WERI-Rb-1 (cell line): Measurements from ENCODE around the gene KRT35.
A peak's percentile ranks its signal among the peaks of the same experiment; 100 is the strongest.

Source experiments
- DNase-seq: peaks from one replicate; pipeline ENCODE4 v3.0.0-alpha.2; 2020
- H3K27ac ChIP-seq: fragments of 250-450 bp; sonication (Bioruptor Pico); 2 replicates; pipeline ENCODE4 v1.5.1; 2020; ENCODE audit warnings: mild to moderate bottlenecking, moderate library complexity
- H3K27me3 ChIP-seq: fragments of 250-450 bp; sonication (Bioruptor Pico); 2 replicates; pipeline ENCODE4 v1.5.1; 2021; ENCODE audit warnings: mild to moderate bottlenecking, low read depth, moderate library complexity; ENCODE audit not compliant: insufficient read depth, severe bottlenecking
- H3K36me3 ChIP-seq: fragments of 250-450 bp; sonication (Bioruptor Pico); 2 replicates; pipeline ENCODE4 v1.5.1; 2020; ENCODE audit warnings: mild to moderate bottlenecking, moderate library complexity
- H3K4me3 ChIP-seq: 2 replicates; pipeline ENCODE4 v1.5.1; 2011; ENCODE audit warnings: low read depth, mild to moderate bottlenecking, control low read depth, low read length
- H3K9me3 ChIP-seq: fragments of 250-450 bp; sonication (Bioruptor Pico); 2 replicates; pipeline ENCODE4 v1.5.1; 2021; ENCODE audit warnings: mild to moderate bottlenecking, moderate library complexity; ENCODE audit not compliant: severe bottlenecking
- TF ChIP-seq, protein P1 (sequence below): IDR thresholded peaks from 2 replicates; pipeline ENCODE4 v1.5.1; 2011; ENCODE audit warnings: low read depth, mild to moderate bottlenecking, control low read depth, inconsistent platforms, low read length

Gene KRT35

DNA sequence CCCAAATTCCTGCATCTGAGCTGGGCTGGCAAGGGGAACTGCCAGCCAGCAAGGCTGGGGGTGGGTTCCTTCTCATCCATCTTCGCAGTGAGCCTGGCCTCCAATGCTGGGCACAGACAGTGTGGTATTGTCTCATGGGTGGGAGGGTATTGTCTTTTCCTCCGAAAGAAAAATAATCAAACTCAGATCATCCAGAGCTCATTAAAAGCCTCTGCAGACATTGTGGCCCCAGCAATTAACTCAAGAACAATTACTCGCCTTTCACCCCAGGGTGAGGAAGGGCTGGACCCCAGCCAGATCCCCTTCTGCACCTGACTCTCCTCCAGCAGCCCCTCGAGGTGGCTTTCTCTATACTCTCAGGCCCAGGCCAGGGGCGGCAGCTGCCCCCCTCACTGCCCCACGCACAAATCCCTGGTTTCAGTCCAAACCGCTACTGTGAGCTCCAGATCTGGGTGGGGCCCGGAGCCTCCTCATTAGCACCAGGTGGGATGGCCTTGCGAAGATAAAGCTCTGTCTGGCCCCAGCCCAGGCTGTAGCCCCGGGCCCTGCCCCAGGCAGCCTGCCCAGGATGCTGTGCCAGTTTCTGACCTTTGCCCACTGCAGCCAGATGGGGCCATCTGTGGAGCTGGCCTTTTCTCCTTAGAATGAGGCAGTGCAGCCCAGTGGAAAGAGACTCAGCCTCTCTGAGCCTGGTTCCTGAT, 40.0 kb upstream of the KRT35 start:
- H3K9me3 ChIP-seq = no peaks in the 10 kb centered on the region
- H3K4me3 ChIP-seq = no peak overlapping the region
- TF ChIP-seq, protein P1, sequence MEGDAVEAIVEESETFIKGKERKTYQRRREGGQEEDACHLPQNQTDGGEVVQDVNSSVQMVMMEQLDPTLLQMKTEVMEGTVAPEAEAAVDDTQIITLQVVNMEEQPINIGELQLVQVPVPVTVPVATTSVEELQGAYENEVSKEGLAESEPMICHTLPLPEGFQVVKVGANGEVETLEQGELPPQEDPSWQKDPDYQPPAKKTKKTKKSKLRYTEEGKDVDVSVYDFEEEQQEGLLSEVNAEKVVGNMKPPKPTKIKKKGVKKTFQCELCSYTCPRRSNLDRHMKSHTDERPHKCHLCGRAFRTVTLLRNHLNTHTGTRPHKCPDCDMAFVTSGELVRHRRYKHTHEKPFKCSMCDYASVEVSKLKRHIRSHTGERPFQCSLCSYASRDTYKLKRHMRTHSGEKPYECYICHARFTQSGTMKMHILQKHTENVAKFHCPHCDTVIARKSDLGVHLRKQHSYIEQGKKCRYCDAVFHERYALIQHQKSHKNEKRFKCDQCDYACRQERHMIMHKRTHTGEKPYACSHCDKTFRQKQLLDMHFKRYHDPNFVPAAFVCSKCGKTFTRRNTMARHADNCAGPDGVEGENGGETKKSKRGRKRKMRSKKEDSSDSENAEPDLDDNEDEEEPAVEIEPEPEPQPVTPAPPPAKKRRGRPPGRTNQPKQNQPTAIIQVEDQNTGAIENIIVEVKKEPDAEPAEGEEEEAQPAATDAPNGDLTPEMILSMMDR = no peak
- H3K27ac ChIP-seq = no peak overlapping the region
- H3K36me3 ChIP-seq = no peaks in the 10 kb centered on the region
- DNase-seq = no peak
- no peaks in the 10 kb centered on the region for H3K27me3 ChIP-seq

DNA sequence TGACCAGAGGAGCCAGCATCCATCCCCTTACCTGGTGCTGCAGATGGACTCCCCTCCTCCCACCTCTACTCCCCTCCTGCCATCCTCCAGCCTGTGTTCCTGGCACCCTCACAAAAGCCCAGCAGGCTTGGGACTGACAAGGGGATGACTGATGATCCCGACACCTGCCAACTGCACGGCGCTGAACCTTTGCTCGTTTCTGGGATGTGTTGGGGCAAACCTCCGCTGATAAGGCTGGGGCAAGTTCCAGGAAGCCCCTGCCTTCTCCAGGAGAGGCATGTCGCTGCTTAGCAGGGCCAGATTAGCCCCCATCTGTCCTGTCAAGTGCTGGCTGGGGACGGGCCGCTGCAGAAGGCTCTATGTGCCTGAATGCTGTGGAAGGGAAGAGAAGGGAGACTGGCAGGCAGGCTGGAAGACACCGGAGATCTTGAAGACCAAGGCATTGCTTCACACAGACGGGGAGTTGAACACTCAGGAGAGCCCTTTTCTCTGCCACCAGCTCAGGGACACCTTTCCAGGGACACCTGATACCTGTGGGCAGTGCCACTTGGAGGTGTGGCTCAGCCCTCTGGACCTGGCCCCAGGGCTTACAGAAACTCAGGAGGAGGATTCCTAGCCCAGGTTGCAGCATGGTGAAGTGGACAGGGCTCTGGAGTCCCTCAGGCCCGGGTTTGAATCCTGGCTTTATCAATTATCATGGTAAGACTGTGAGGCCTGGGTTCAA, 38.7 kb upstream of the KRT35 start:
- Histone ChIP-seq H3K27me3 (no peaks in the 10 kb centered on the region), H3K9me3 (no peaks in the 10 kb centered on the region), H3K36me3 (no peaks in the 10 kb centered on the region), H3K27ac (peak overlapping the region; percentile 54), H3K4me3 (no peak overlapping the region)
- DNase-seq = peak; percentile 81
- TF ChIP-seq, protein P1 = no peak

DNA sequence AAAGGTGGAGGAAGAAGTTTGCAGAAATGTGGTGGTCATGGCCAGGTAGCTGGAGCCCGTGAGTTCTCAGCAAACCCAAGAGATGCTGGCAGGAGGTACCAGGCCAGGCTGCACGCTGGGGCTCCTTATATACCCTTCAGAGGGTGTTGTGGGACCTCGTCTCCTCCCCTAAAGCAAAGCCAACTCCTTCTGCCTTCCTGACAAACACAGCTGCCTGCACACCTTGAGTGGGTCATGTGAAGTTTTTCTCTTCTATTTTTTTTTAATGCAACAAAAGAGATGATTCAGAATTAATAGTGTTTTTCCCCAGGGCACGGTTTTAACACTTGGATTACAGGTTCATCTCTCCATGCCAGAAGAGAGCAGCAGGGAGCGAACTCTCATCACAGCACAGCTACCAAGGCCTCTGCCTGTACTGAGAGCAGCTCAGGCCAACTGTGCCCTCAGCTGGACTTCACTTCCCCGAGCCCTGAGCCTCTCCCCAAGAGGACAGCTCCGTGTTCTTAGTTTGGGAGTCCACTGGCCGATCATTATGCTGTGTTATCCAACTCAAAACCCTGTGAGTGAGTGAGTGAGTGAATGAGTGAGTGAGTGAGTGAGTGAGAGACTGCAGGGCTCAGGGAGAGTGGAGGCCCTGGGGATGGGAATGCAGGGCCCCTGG, 38.0 kb upstream of the KRT35 start, which contains the start of gene KRT15:
KRT15 (minus strand) TSS at position 102 of the 661 bp plus-strand sequence; CDS start at position 39, 63 bp downstream.
- peak; percentile 58 for DNase-seq
- no peak within 1 kb of the TSS for H3K4me3 ChIP-seq
- no peaks in the 10 kb centered on the region for H3K27me3 ChIP-seq
- H3K36me3 ChIP-seq = no peaks in the 10 kb centered on the region
- peak within 1 kb of the TSS; percentile 54 for H3K27ac ChIP-seq
- no peaks in the 10 kb centered on the region for H3K9me3 ChIP-seq
- TF ChIP-seq, protein P1 = no peak; the same call in 1 of the 2 replicates

DNA sequence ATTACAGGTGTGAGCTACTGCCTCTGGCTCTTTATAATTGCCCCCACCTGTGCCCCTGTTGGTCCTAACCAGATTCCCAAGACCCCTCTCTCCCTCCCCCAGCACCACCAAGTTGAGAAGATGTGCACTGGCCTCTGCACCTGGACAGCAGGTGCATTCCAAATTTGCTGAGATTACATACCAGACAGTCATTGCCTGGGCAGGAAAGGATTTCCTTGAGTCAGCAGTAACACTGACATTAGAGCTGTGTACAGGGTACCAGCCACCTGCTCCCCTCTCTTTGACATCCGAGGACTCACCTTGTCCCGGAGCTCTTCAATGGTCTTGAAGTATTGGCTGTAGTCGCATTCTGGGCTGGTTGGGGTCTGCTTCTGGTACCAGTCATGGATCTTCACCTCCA, 37.1 kb upstream of the KRT35 start:
- Histone ChIP-seq H3K9me3 (no peaks in the 10 kb centered on the region), H3K4me3 (no peak overlapping the region), H3K36me3 (no peaks in the 10 kb centered on the region)

DNA sequence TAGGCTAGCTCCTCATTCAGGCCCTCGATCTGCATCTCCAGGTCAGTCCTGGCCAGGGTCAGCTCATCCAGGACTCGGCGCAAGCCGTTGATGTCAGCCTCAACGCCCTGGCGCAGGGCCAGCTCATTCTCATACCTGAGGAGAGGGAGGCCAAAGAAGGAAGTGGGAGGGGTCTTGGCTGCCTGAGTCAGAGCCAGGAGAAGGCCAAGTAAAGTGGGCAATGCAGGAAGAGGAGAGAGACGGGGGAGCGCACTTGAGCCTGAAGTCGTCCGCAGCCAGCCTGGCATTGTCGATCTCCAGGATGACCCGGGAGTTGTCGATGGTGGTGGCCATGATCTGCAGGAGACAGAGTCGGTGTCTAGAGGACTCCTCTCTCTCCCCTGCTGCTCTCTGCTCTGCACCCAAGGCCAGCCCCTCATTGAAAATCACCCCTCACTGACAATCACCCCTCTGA, 35.9 kb upstream of the KRT35 start:
- H3K27ac ChIP-seq = no peak overlapping the region

More for the DNA sequence above, 37.1 kb upstream of the KRT35 start:
- H3K27me3 ChIP-seq = no peaks in the 10 kb centered on the region
- no peak for DNase-seq
- H3K27ac ChIP-seq = no peak overlapping the region
- TF ChIP-seq, protein P1 = no peak

More for the DNA sequence above, 35.9 kb upstream of the KRT35 start:
- Histone ChIP-seq H3K27me3 (no peaks in the 10 kb centered on the region), H3K9me3 (no peaks in the 10 kb centered on the region), H3K4me3 (no peak overlapping the region), H3K36me3 (no peaks in the 10 kb centered on the region)
- TF ChIP-seq, protein P1 = no peak
- no peak for DNase-seq
